HL-60/S4 (cell line): ENCODE results near the gene PRRC2A.

Experiments
- in situ Hi-C: fragments of 300-500 bp; cut with MboI; formaldehyde crosslinking; loops from 2 replicates; pipeline ENCODE4 v1.14.3; 2022; ENCODE audit warnings: low sequenced_read_pairs

The PRRC2A gene

DNA sequence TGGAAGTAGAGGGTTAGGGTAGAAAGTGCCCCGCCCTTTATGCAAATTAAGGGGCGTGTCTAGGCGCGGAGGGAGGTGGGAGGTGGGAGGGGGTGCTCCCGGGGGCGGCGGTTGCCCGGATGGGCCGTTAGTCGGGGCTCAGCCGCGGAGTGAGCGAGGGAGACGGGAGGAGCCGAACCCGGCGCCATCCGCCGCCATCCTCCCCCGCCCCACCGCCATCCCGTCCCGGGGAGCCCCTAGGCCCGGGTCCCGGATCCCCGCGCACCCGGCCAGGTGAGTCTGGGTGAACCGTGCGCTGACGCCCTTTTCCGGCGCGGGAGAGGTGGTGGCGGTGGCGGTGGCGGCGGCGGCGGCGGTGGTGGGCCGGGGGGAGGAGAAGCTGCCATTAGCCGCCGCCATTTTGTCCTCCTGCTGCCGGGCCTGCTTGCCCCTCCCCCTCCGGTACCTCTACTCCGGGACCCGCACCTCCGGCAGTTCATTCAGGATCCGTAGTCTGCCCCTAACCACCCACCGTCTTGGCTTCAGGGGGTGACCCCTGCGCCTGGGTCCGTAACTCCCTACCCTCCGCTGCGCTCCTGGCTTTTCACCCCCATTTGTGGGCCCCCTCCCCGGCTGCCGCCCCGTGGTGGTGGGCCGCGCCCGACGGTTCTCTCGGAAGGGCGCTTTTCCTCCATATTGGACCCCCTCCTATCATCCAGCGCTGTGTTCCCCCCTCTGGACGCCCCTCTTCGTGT is at the start of gene PRRC2A:
Gene PRRC2A (plus strand): TSS at position 130 of the 734 bp plus-strand sequence. CDS start 2,075 bp downstream, outside the sequence.
- in situ Hi-C loops = no loop called here

GRCh38 chr6:31572041-31572911 is 48.2 kb upstream of the PRRC2A start, which contains the start of gene LTA:
Gene LTA, plus strand, starts transcription at chr6:31572289. Its CDS starts 454 bp downstream, at chr6:31572743.
- in situ Hi-C loops = no loop called here

DNA sequence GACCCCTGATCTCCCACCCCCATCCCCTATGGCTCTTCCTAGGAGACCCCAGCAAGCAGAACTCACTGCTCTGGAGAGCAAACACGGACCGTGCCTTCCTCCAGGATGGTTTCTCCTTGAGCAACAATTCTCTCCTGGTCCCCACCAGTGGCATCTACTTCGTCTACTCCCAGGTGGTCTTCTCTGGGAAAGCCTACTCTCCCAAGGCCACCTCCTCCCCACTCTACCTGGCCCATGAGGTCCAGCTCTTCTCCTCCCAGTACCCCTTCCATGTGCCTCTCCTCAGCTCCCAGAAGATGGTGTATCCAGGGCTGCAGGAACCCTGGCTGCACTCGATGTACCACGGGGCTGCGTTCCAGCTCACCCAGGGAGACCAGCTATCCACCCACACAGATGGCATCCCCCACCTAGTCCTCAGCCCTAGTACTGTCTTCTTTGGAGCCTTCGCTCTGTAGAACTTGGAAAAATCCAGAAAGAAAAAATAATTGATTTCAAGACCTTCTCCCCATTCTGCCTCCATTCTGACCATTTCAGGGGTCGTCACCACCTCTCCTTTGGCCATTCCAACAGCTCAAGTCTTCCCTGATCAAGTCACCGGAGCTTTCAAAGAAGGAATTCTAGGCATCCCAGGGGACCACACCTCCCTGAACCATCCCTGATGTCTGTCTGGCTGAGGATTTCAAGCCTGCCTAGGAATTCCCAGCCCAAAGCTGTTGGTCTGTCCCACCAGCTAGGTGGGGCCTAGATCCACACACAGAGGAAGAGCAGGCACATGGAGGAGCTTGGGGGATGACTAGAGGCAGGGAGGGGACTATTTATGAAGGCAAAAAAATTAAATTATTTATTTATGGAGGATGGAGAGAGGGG is 47.0 kb upstream of the PRRC2A start:
- in situ Hi-C loops = no loop called here

DNA sequence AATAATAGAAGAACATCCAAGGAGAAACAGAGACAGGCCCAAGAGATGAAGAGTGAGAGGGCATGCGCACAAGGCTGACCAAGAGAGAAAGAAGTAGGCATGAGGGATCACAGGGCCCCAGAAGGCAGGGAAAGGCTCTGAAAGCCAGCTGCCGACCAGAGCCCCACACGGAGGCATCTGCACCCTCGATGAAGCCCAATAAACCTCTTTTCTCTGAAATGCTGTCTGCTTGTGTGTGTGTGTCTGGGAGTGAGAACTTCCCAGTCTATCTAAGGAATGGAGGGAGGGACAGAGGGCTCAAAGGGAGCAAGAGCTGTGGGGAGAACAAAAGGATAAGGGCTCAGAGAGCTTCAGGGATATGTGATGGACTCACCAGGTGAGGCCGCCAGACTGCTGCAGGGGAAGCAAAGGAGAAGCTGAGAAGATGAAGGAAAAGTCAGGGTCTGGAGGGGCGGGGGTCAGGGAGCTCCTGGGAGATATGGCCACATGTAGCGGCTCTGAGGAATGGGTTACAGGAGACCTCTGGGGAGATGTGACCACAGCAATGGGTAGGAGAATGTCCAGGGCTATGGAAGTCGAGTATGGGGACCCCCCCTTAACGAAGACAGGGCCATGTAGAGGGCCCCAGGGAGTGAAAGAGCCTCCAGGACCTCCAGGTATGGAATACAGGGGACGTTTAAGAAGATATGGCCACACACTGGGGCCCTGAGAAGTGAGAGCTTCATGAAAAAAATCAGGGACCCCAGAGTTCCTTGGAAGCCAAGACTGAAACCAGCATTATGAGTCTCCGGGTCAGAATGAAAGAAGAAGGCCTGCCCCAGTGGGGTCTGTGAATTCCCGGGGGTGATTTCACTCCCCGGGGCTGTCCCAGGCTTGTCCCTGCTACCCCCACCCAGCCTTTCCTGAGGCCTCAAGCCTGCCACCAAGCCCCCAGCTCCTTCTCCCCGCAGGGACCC is 46.1 kb upstream of the PRRC2A start:
- in situ Hi-C loops = no loop called here

GRCh38 chr6:31575335-31575901 is 45.1 kb upstream of the PRRC2A start, which contains the start of gene TNF:
Gene TNF, plus strand, starts transcription at chr6:31575565. Its CDS starts 177 bp downstream, at chr6:31575742.
- in situ Hi-C loops = no loop called here

DNA sequence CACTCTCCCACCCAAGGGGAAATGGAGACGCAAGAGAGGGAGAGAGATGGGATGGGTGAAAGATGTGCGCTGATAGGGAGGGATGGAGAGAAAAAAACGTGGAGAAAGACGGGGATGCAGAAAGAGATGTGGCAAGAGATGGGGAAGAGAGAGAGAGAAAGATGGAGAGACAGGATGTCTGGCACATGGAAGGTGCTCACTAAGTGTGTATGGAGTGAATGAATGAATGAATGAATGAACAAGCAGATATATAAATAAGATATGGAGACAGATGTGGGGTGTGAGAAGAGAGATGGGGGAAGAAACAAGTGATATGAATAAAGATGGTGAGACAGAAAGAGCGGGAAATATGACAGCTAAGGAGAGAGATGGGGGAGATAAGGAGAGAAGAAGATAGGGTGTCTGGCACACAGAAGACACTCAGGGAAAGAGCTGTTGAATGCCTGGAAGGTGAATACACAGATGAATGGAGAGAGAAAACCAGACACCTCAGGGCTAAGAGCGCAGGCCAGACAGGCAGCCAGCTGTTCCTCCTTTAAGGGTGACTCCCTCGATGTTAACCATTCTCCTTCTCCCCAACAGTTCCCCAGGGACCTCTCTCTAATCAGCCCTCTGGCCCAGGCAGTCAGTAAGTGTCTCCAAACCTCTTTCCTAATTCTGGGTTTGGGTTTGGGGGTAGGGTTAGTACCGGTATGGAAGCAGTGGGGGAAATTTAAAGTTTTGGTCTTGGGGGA is 44.4 kb upstream of the PRRC2A start:
- in situ Hi-C loops = no loop called here

GRCh38 chr6:31576897-31577578 is 43.5 kb upstream of the PRRC2A start:
- in situ Hi-C loops = no loop called here

DNA sequence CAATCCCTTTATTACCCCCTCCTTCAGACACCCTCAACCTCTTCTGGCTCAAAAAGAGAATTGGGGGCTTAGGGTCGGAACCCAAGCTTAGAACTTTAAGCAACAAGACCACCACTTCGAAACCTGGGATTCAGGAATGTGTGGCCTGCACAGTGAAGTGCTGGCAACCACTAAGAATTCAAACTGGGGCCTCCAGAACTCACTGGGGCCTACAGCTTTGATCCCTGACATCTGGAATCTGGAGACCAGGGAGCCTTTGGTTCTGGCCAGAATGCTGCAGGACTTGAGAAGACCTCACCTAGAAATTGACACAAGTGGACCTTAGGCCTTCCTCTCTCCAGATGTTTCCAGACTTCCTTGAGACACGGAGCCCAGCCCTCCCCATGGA is 42.9 kb upstream of the PRRC2A start:
- in situ Hi-C loops = no loop called here

GRCh38 chr6:31578184-31579118 is 42.1 kb upstream of the PRRC2A start:
- in situ Hi-C loops = no loop called here

DNA sequence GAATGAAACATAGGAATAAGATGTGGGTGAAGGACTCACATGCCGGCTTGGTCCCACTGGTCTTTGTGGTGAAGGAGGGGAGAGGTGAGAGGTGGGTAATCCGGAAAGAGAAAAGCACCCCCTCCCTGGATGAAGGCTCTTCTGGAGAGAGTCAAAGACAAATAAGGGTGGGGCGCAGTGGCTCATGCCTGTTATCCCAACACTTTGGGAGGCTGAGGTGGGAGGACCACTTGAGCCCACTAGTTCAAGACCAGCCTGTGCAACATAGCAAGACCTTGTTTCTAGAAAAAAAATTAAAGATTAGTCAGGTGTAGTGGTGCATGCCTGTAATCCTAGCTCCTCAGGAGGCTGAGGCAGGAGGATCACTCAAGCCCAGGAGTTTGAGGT is 41.4 kb upstream of the PRRC2A start:
- in situ Hi-C loops = no loop called here

DNA sequence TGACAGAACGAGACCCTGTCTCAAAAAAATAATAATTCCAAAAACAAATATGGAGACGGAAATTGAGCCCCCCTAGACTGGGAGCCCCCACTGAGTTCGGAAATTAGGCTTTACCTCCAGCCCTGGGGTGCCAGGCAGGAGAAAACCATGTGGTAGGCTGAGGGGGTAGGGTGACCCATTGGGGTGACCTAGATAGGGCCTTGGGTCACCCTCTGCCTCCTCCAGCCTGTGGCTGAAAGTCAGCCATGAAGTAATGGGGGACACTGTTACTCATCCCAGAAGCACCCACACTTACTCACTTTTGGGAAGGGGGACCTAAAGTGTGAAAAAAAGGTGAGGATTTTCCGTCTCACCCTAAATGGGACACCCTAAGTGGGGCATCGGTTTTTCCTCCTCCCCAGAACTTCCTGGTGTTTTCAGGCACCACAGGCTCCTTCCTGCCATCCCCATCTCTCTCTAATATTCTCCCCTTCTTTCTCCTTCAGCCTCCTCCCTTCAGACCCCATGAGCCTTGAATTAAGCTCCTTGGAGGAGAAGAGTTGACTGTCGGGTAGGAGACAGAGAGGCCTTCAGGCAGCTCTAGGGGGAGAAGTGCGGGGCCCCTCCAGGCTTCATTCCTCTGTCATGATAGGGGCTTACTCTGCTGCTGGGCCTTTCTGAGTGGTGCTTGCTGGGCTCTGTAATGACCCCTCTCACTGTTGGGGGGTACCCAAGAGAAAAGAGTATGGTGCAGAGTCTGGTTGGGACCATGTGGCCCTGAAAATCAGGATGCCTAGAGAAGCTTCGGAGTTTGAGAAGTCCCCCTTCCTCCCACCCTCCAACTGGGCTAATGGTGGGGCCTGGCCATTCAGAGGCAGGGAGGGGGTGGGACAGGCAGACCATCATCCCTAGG is 40.7 kb upstream of the PRRC2A start:
- in situ Hi-C loops = no loop called here

GRCh38 chr6:31580438-31580740 is 40.1 kb upstream of the PRRC2A start:
- in situ Hi-C loops = no loop called here

DNA sequence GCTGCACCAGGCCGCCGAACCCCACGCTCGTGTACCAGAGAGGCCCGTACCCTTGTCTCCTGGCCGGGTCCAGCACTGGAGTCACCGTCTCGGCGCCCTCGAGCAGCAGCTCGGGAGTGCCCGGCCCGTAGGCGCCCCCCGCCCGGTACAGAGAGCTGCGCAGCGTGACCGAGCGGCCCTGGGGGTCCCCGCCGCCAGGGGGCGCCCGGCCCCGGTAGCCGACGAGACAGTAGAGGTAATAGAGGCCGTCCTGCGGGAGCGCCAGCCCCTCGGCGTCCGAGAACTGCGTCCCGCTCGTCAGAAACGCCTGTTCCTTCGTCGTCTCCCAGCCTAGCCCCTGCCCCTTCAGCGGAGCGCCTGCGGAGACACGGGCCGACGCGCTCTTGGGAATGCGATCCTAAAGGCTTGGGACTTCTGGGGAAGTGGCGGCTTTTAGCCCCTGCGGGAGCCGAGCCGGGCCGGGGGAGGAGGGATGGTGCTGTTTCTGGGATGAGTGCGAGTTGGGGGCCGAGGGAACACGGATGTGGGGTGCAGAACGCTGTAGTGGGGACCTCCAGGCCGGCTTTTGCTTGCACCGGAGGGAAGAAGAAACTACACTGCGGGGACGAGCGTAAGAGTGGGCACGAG is 39.6 kb upstream of the PRRC2A start:
- in situ Hi-C loops = no loop called here

DNA sequence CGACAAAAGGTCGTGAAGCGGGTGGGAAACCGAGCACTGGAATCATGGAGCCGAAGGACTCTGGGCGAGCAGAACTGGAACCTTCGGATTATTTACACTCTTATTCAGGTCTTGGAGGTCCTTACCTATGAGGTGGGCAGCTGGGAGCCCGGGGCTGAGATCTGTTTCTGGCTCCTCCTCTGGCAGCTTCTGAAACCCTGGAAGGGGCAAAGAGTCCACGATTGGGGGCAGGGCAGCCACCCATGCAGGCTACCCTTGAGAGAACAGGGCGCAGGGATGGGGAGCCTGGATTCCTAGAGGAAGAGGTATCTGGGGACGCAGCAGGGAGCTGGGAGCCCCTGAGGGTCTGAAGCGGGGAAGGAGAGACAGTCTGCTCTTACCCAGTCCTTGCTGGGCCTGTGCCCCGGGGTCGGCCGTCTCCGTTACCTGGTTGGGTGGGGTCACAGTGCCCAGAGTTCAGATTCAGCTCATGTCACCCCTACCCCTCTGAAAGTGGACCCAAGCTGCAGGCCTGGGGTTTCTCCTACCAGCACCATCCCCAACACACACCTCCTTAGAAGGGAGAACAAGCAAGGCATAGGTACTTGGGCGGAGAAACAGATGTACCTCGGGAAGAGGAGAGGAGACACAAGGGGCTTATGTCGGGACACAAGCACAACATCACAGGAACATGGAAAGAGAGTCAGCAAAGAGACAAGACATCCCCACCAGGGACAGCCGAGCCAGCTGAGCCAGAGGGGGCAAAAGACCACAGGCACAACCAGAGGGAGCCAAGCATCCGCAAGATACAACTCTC is 38.9 kb upstream of the PRRC2A start:
- in situ Hi-C loops = no loop called here

- in situ Hi-C loops = no loop called here
Observed at GRCh38 chr6:31582230-31582643, 38.3 kb upstream of the PRRC2A start, which contains the start of gene LTB. Gene LTB, minus strand, starts transcription at chr6:31582424. Its CDS starts 7 bp downstream, at chr6:31582417.
